Measurements from ENCODE around the gene NEK1. TPM values are rescaled to one million over a fixed set of nuclear protein-coding genes. Genes with fewer than 3 reads are reported as not detected.

Gene NEK1
- total and polyA plus RNA-seq, 2 experiments from 2014 or later = 9.3 to 19.5 TPM

- DNase-seq (ENCODE audit: low spot score) = no peak
- H3K4me2 ChIP-seq = no peak overlapping the region
- no peak for ATAC-seq
These were observed 174.3 kb downstream of the NEK1 start for GRCh38 chr4:169438057-169438480.

DNA sequence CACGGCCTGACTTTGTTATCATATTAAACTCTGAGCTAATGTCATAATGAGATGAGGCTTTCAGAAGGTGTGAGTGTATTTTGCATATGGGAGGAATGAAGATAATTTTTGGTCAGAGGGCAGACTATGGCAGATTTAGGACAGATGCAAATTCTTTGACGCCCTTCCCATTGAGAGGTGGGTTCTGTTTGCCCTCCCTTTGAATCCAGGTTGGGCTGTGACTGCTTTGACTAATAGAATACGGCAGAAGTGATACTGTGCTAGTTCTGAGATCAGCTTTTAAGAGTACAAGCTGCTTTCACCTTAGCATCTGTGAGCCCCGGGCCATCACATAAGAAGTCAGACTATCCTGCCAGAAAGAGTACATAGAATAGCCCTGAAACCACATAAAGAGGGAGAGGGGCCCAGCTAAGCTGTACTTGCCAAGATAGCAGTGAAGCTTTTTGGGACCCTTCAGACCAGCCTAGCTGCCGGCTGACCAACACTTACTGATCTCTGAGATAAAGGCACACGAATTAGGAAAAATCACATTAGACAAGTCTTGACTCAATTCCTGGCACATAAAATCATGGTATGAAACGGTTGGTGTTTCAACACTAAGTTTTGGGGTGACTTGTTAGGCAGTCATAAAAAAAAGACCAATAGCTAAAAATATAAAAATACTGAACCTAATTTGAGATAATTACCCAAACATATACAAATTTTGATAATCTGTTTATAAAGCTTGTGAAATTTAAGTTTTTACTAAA, 174.9 kb downstream of the NEK1 start:
- H3K27me3 ChIP-seq (ENCODE audit: insufficient read depth) = no peaks in the 10 kb centered on the region
- no peaks in the 10 kb centered on the region for H3K36me3 ChIP-seq (ENCODE audit: insufficient read depth)
- H3K27ac Mint-ChIP-seq = no peak overlapping the region
- no peak overlapping the region for H3K27ac ChIP-seq (ENCODE audit: low read depth)
- no peaks in the 10 kb centered on the region for H3K79me2 ChIP-seq (replicated peaks; ENCODE audit: insufficient read depth)
- H2AFZ ChIP-seq = no peak overlapping the region
- H3F3A ChIP-seq (replicated peaks; ENCODE audit: low read depth) = no peaks in the 10 kb centered on the region
- peaks cover 3% of the 10 kb centered on the region; the same call in 1 of the 3 replicates for H3K9me3 Mint-ChIP-seq
- ATAC-seq (no peak), DNase-seq (ENCODE audit: low spot score) (no peak)
- no peak overlapping the region for H3K4me3 Mint-ChIP-seq
- H3K27me3 Mint-ChIP-seq (ENCODE audit: insufficient read depth, low read depth, poor library complexity) = peaks cover 8% of the 10 kb centered on the region
- no peaks in the 10 kb centered on the region for H4K20me1 ChIP-seq (replicated peaks; ENCODE audit: insufficient read depth)
- no peak overlapping the region for H3K4me3 ChIP-seq
- no peaks in the 10 kb centered on the region for H3K9me2 ChIP-seq (ENCODE audit: insufficient read depth)
- 0 out of 3 replicates have a peak, but pooled peaks cover 2% of the 10 kb centered on the region for H3K4me1 Mint-ChIP-seq
- H3K4me1 ChIP-seq (ENCODE audit: insufficient read depth) = no peaks in the 10 kb centered on the region
- H3K4me2 ChIP-seq = no peak overlapping the region
- H3K36me3 Mint-ChIP-seq (ENCODE audit: low read depth) = peaks cover 4% of the 10 kb centered on the region; the same call in 1 of the 3 replicates
- TF ChIP-seq NANOG (IDR thresholded peaks at IDR 0.05; ENCODE audit: borderline replicate concordance) (no peak), EZH2phosphoT487 (IDR thresholded peaks at IDR 0.05; ENCODE audit: unreplicated experiment) (no peak), EZH2 (IDR thresholded peaks at IDR 0.05; ENCODE audit: low read depth, unreplicated experiment) (no peak), ZNF114 (CRISPR knock-in tag; IDR thresholded peaks at IDR 0.05) (no peak), CREB1 (CRISPR knock-in tag; IDR thresholded peaks at IDR 0.05; ENCODE audit: low read depth) (no peak), POLR2AphosphoS5 (IDR thresholded peaks at IDR 0.05; ENCODE audit: low read depth) (no peak), ZNF331 (CRISPR knock-in tag; IDR thresholded peaks at IDR 0.05; ENCODE audit: low read depth) (no peak), STAT1 (IDR thresholded peaks at IDR 0.05; ENCODE audit: unreplicated experiment) (no peak), ZNF462 (CRISPR knock-in tag; IDR thresholded peaks at IDR 0.05) (no peak)
- TF ChIP-seq, protein P1, sequence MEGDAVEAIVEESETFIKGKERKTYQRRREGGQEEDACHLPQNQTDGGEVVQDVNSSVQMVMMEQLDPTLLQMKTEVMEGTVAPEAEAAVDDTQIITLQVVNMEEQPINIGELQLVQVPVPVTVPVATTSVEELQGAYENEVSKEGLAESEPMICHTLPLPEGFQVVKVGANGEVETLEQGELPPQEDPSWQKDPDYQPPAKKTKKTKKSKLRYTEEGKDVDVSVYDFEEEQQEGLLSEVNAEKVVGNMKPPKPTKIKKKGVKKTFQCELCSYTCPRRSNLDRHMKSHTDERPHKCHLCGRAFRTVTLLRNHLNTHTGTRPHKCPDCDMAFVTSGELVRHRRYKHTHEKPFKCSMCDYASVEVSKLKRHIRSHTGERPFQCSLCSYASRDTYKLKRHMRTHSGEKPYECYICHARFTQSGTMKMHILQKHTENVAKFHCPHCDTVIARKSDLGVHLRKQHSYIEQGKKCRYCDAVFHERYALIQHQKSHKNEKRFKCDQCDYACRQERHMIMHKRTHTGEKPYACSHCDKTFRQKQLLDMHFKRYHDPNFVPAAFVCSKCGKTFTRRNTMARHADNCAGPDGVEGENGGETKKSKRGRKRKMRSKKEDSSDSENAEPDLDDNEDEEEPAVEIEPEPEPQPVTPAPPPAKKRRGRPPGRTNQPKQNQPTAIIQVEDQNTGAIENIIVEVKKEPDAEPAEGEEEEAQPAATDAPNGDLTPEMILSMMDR (conservative IDR thresholded peaks at IDR 0.05; ENCODE audit: low read depth in 2 of 2) = no peak

More at GRCh38 chr4:169438057-169438480, 174.3 kb downstream of the NEK1 start:
- no peak overlapping the region for H3K4me3 ChIP-seq
- Mint-ChIP-seq H3K36me3 (ENCODE audit: low read depth) (peaks cover 6% of the 10 kb centered on the region; the same call in 1 of the 3 replicates), H3K4me1 (0 out of 3 replicates have a peak, but pooled peaks cover 2% of the 10 kb centered on the region), H3K4me3 (no peak overlapping the region), H3K27ac (no peak overlapping the region), H3K27me3 (ENCODE audit: insufficient read depth, low read depth, poor library complexity) (peaks cover 8% of the 10 kb centered on the region), H3K9me3 (peaks cover 3% of the 10 kb centered on the region; the same call in 1 of the 3 replicates)
- H3K27me3 ChIP-seq (ENCODE audit: insufficient read depth) = no peaks in the 10 kb centered on the region
- H3K9me2 ChIP-seq (ENCODE audit: insufficient read depth) = no peaks in the 10 kb centered on the region
- TF ChIP-seq, protein P2, sequence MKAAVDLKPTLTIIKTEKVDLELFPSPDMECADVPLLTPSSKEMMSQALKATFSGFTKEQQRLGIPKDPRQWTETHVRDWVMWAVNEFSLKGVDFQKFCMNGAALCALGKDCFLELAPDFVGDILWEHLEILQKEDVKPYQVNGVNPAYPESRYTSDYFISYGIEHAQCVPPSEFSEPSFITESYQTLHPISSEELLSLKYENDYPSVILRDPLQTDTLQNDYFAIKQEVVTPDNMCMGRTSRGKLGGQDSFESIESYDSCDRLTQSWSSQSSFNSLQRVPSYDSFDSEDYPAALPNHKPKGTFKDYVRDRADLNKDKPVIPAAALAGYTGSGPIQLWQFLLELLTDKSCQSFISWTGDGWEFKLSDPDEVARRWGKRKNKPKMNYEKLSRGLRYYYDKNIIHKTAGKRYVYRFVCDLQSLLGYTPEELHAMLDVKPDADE (IDR thresholded peaks at IDR 0.05) = no peak
- TF ChIP-seq CREB1 (CRISPR knock-in tag; IDR thresholded peaks at IDR 0.05; ENCODE audit: low read depth) (no peak), EZH2phosphoT487 (IDR thresholded peaks at IDR 0.05; ENCODE audit: unreplicated experiment) (no peak), POLR2AphosphoS5 (IDR thresholded peaks at IDR 0.05; ENCODE audit: low read depth) (no peak), ZNF331 (CRISPR knock-in tag; IDR thresholded peaks at IDR 0.05; ENCODE audit: low read depth) (no peak)
- no peaks in the 10 kb centered on the region for H3K79me2 ChIP-seq (replicated peaks; ENCODE audit: insufficient read depth)
- no peak overlapping the region for H2AFZ ChIP-seq
- H4K20me1 ChIP-seq (replicated peaks; ENCODE audit: insufficient read depth) = no peaks in the 10 kb centered on the region
- no peaks in the 10 kb centered on the region for H3K4me1 ChIP-seq (ENCODE audit: insufficient read depth)
- H3F3A ChIP-seq (replicated peaks; ENCODE audit: low read depth) = no peaks in the 10 kb centered on the region
- no peaks in the 10 kb centered on the region for H3K36me3 ChIP-seq (ENCODE audit: insufficient read depth)
- H3K27ac ChIP-seq (ENCODE audit: low read depth) = no peak overlapping the region
